HG03045 (cell line): ENCODE measurements around the gene DOCK2.
A peak's percentile ranks its signal among the peaks of the same experiment; 100 is the strongest.

Experiments used
- ATAC-seq: cut with Tn5 transposase; IDR thresholded peaks from one replicate; pipeline ENCODE4 v1.9.1; 2021; ENCODE audit warnings: mild to moderate bottlenecking, moderate library complexity; ENCODE audit not compliant: unreplicated experiment

DOCK2 gene

GRCh38 chr5:169682026-169682425 lies 45.0 kb downstream of the DOCK2 start:
- no peak for ATAC-seq

GRCh38 chr5:169686137-169686536 lies 49.1 kb downstream of the DOCK2 start:
- ATAC-seq, result peak; percentile 79

- no peak for ATAC-seq
Observed at GRCh38 chr5:169688106-169688505, 51.0 kb downstream of the DOCK2 start.

GRCh38 chr5:169691471-169691870 lies 54.4 kb downstream of the DOCK2 start:
- ATAC-seq, result no peak

- ATAC-seq, result no peak
Observed at GRCh38 chr5:169694091-169694625, 57.1 kb downstream of the DOCK2 start.

- ATAC-seq, result no peak
Observed at GRCh38 chr5:169695025-169695625, 58.0 kb downstream of the DOCK2 start.

GRCh38 chr5:169695919-169696490 lies 58.9 kb downstream of the DOCK2 start:
- no peak for ATAC-seq

GRCh38 chr5:169696621-169697510 lies 59.8 kb downstream of the DOCK2 start:
- no peak for ATAC-seq

GRCh38 chr5:169697511-169697890 lies 60.4 kb downstream of the DOCK2 start:
- ATAC-seq, result no peak

- ATAC-seq, result no peak
Observed at GRCh38 chr5:169697976-169698375, 60.9 kb downstream of the DOCK2 start.

GRCh38 chr5:169700611-169701010 lies 63.5 kb downstream of the DOCK2 start:
- ATAC-seq, result no peak

- no peak for ATAC-seq
Observed at GRCh38 chr5:169701910-169702451, 64.9 kb downstream of the DOCK2 start.

- peak; percentile 72 for ATAC-seq
Observed at GRCh38 chr5:169702693-169703481, 65.8 kb downstream of the DOCK2 start.

- ATAC-seq, result no peak
Observed at GRCh38 chr5:169703813-169704212, 66.7 kb downstream of the DOCK2 start.

- ATAC-seq, result no peak
Observed at GRCh38 chr5:169705322-169705721, 68.2 kb downstream of the DOCK2 start.

- ATAC-seq, result no peak
Observed at GRCh38 chr5:169706071-169706470, 69.0 kb downstream of the DOCK2 start.

- ATAC-seq, result no peak
Observed at GRCh38 chr5:169706758-169707450, 69.8 kb downstream of the DOCK2 start.

GRCh38 chr5:169707686-169708085 lies 70.6 kb downstream of the DOCK2 start:
- no peak for ATAC-seq

GRCh38 chr5:169710675-169711074 lies 73.6 kb downstream of the DOCK2 start:
- ATAC-seq, result no peak
